Raji (cell line): ENCODE data around the gene L3MBTL4.

Experiments used
- POLR2A ChIP-seq: IDR thresholded peaks from 2 replicates; pipeline ENCODE4 v1.6.1; 2011; ENCODE audit warnings: low read depth, low read length, control low read depth; ENCODE audit not compliant: insufficient read depth

The L3MBTL4 gene

GRCh38 chr18:6413579-6414117, 1.1 kb downstream of the L3MBTL4 start:
- no peak for TF ChIP-seq POLR2A

- TF ChIP-seq POLR2A = no peak
Measured at GRCh38 chr18:6412933-6413472, 1.7 kb downstream of the L3MBTL4 start.

DNA sequence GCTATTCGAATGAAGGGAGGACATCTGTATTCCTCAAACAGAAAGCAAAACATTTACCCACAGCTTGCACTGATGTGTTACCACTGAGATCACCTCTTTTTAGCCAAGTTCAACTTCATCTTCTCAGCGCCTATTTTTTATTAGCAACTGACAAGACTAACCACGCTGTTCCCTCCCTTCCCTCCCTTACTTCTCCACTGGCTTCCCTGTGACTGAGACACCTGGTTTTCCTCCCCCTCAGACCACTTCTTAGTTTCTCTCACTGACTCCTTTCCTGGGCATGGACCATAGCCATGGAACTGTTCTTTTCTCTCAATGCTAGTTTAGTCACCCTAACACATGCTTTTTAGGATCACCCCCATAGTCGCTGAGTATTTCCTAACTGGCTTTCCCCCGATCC, 3.3 kb downstream of the L3MBTL4 start:
- no peak for TF ChIP-seq POLR2A

DNA sequence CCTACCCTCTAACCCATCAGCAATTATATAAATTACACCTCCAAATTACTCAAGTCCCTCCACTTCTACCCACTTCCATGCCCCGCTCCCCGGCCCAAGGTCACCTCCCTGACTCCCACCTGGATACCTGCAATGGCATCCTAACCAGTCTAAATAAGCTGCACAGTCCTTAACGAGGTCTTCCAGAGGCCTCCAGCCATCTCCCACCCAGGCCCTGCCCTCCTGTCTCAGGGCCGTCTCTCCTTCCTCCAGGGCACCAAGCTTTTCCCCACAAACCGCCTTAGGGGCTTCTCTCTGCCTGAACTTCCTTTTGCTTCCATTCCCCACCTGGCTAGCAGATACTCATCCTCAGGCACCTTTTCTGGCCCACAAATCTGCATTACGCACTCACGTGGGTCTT, 4.8 kb downstream of the L3MBTL4 start:
- TF ChIP-seq POLR2A = no peak

DNA sequence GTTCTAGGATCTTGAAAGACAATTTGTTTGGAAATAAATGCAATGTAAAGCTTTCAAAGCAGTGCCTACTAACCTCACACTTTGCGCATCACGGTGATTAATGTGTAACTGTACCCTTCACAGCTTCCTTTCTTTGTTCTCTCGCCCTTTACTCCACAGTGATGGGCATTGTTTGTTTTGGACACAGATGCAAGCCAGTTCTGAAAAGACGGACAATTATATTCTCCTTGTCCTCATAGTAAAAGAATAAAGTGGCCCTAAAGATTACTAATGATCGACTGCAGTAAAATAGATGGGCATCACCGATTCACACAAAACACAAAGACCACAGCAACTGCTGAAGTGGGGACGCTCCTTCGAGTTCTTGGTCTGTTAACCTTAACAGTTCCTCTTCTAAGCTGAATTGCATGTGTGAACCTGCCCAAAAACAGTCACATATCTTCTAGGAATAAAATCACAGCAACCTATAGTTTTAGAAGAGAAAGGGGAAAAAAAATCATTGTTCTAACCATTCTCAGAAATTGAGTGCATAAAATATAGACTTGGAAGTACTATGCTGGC, 7.7 kb downstream of the L3MBTL4 start:
- no peak for TF ChIP-seq POLR2A

DNA sequence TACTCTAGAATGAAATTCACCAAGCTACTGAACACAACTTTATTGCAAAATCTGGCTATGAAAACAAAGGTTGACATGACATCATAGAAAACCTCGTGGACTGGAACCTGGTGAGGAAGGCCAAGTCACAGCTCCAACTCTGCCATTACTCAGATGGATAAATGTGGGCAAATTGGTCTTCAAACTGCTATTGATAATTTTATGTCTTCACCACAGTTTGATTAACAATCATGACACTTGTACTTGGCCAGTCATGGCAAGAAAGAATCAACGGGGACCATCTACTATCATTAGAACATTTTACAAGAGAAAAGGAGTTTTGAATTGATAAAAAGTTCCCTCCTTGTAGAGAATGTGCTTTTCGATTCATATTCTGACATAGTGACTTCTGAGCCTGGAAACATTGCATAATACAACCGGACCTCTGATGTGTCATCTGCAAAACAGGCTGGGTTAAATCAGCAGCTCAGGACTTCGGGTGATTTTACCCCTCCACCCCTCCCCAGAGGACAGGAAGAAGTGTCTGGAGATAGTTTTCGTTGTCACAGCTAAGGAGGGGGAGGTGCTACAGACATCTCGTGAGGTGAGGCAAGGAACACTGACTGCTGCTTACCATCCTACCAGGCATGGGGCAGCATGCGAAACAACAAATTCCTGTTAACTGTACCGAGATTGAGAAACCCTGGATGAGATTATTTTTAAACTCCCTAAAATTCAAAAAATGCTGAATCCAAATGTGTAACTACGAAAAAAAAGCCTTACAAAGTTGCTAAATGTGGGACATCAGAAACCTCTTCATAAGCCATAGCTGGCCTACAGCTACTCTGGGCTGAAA, 8.4 kb downstream of the L3MBTL4 start:
- no peak for TF ChIP-seq POLR2A

- no peak for TF ChIP-seq POLR2A
Measured at GRCh38 chr18:6405237-6406074, 9.3 kb downstream of the L3MBTL4 start.

DNA sequence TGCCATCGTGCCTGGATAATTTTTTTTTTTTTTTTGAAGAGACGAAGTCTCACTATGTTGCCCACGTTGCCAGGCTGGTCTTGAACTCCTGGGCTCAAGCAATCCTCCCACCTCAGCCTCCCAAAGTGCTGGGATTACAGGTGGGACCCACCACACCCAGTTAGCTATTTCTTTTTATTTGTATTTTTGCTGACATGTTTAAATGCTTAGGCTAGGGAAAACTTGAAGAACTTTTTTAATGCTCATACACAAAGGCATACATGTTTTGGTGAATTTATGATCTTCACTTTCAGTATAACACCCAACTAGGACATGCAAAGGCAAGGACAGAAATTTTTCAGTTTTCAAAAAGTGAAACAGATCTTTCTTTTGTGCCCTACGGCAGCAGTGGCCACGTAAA, 9.9 kb downstream of the L3MBTL4 start:
- no peak for TF ChIP-seq POLR2A

- TF ChIP-seq POLR2A = no peak
Measured at GRCh38 chr18:6401687-6402086, 13.0 kb downstream of the L3MBTL4 start.

GRCh38 chr18:6399776-6400175, 14.9 kb downstream of the L3MBTL4 start:
- no peak for TF ChIP-seq POLR2A

DNA sequence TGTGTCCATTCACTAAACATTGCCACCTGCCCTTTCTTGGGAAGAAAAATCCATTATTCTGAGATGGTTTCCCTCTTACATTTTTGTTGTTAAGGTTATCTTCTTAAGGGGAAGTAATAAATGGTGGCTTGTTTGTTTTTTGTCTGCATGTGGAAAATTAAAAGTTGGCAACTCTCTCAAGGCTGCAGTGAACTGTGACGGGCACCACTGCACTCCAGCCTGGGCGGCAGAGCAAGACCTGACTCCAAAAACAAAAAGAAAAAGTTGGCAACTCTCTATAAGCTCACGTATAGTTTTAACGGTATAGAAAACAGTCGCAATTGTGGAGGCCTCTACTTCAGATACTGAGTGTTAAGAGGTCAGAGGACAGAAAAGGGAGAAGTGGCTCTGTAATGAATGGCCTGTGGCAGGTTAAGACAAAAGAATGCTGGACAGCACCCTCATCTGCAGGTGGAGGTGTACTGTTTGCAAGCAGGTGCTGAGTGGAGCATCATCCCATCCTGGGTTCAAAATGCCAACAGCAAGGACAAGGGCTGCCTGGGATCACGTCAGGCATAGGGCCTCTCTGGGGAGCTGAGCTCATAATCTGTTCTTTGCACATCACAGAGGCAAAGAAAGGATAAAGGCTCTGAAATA, 16.7 kb downstream of the L3MBTL4 start:
- TF ChIP-seq POLR2A = no peak

GRCh38 chr18:6396847-6397246, 17.9 kb downstream of the L3MBTL4 start:
- TF ChIP-seq POLR2A = no peak

DNA sequence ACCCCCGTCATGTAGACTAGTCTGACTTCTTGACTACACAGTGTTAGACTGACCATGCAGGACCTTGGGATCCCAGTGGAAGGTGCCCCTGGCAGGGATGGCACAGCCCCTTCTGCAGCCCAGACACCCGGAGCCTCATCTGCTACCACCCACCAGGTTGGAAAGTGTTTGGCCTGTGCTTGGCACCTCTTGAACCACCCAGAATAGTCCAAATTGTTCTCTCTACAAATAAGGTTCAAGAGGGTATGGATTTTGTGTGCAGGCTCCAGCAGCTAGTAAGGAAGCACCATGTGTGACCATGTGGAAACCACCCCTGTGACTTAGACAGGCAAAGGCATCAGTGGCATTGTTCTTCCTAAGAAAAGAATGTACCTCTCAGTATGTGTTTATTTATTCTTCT, 18.4 kb downstream of the L3MBTL4 start:
- TF ChIP-seq POLR2A = no peak

- TF ChIP-seq POLR2A = no peak
Measured at GRCh38 chr18:6389005-6389404, 25.7 kb downstream of the L3MBTL4 start.

DNA sequence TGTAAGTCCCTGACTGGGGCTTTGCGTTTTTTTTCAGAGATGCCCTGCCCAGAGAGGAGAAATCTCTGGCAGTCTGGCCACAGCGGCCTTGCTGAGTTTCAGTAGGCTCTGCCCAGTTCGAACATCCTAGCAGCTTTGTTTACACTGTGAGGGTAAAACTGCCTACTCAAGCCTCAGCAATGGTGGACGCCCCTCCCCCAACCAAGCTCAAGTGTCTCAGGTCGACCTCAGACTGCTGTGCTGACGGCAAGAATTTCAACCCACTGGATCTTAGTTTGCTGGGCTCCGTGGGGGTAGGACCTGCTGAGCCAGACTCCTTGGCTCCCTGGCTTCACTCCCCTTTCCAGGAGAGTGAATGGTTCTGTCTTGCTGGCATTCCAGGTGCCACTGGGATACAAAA, 31.7 kb downstream of the L3MBTL4 start:
- TF ChIP-seq POLR2A = no peak
